Body of pancreas (tissue), 4 donors: ENCODE measurements around the gene MAML3.

Source experiments
- CTCF ChIP-seq, 7 experiments: fragments of 450-650 bp in 4 of 7; fragments of 200-600 bp in 3 of 7; sonication (generic) in 3 of 7; IDR thresholded peaks; one replicate each; pipeline ENCODE4 v1.5.1; 2016 to 2019; ENCODE audit warnings: antibody characterized with exemption in 7 of 7
- POLR2A ChIP-seq, 3 donors: fragments of 450-650 bp; IDR thresholded peaks; one replicate each; pipeline ENCODE4 v1.6.1; 2016; ENCODE audit warnings: antibody characterized with exemption in 3 of 3, mild to moderate bottlenecking in 2 of 3

GRCh38 chr4:139896091-139896604, 257.8 kb downstream of the MAML3 start:
- no peak for TF ChIP-seq CTCF (IDR thresholded peaks at IDR 0.05)
- TF ChIP-seq POLR2A (IDR thresholded peaks at IDR 0.05), result no peak
